ENCODE measurements around the gene PTPRK.

GRCh38 chr6:128438393-128438792, 82.0 kb downstream of the PTPRK start:
- no peak for TF ChIP-seq POLR2A (IDR thresholded peaks at IDR 0.05)
- TF ChIP-seq CTCF (IDR thresholded peaks at IDR 0.05) = no peak
